Measurements from ENCODE around the gene GPR85.
"Not testable (repeated sequence)": the region's sequence is repeated elsewhere in the genome, so short reads cannot be mapped to it uniquely, and the experiment has no call there.

GPR85 gene

DNA sequence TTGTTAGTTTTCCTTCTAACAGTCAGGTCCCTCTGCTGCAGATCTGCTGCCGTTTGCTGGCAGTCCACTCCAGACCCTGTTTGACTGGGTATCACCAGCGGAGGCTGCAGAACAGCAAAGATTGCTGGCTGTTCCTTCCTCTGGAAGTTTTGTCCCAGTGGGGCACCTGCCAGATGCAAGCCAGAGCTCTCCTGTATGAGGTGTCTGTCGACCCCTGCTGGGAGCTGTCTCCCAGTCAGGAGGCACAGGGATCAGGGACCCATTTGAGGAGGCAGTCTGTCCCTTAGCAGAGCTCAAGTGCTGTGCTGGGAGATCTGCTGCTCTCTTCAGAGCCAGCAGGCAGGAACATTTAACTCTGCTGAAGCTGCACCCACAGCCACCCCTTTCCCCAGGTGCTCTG, 32.4 kb downstream of the GPR85 start:
- not testable (repeated sequence) for DNase-seq; H2AFZ ChIP-seq (ENCODE audit: low read depth, low read length); H2BK15ac ChIP-seq (ENCODE audit: low read depth, poor library complexity, severe bottlenecking); H2BK5ac ChIP-seq (ENCODE audit: low read depth, low read length, poor library complexity, severe bottlenecking); H3K9me3 ChIP-seq (ENCODE audit: control insufficient read depth, low read length); H4K8ac ChIP-seq (ENCODE audit: low read length); H3K4me1 ChIP-seq (ENCODE audit: control insufficient read depth, insufficient read depth, low read depth, low read length); H3K27ac ChIP-seq (ENCODE audit: low read length, poor library complexity, severe bottlenecking); H3K14ac ChIP-seq (ENCODE audit: low read length in 2 of 2); H3K23ac ChIP-seq (ENCODE audit: low read length in 2 of 2); H3K27me3 ChIP-seq (ENCODE audit: control insufficient read depth in 1 of 2, insufficient read depth in 1 of 2, low read length in 2 of 2); H3K9ac ChIP-seq (ENCODE audit: low read length); H4K91ac ChIP-seq (ENCODE audit: low read length); H2BK12ac ChIP-seq (ENCODE audit: low read length in 2 of 2); H3K4ac ChIP-seq (ENCODE audit: low read depth in 1 of 2, low read length in 2 of 2); H3K4me3 ChIP-seq (ENCODE audit: insufficient read depth in 1 of 2, low read depth in 1 of 2, low read length in 2 of 2); H2BK120ac ChIP-seq (ENCODE audit: low read depth, low read length); H3K79me1 ChIP-seq (replicated peaks; ENCODE audit: low read length, poor library complexity, severe bottlenecking); H3K18ac ChIP-seq (ENCODE audit: low read depth in 1 of 2, low read length in 2 of 2); H3K36me3 ChIP-seq (ENCODE audit: control insufficient read depth in 1 of 2, insufficient read depth in 2 of 2, low read depth in 1 of 2, low read length in 2 of 2); H3K4me2 ChIP-seq (ENCODE audit: low read length, poor library complexity, severe bottlenecking); H2AK5ac ChIP-seq (ENCODE audit: low read length, severe bottlenecking)
- WGBS, result 70% methylated on average over 3 of the region's 3 CpGs

DNA sequence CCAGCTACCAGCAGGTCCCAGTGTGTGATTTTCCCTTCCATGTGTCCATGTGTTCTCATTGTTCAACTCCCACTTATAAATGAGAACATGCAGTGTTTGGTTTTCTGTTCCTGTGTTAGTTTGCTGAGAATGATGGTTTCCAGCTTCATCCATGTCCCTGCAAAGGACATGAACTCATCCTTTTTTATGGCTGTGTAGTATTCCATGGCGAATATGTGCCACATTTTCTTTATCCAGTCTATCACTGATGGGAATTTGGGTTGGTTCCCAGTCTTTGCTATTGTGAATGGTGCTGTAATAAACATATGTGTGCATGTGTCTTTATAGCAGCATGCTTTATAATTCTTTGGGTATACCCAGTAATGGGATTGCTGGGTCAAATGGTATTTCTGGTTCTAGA, 37.4 kb downstream of the GPR85 start:
- H4K8ac ChIP-seq (ENCODE audit: low read length); H2AFZ ChIP-seq (ENCODE audit: low read depth, low read length); H2AK5ac ChIP-seq (ENCODE audit: low read length, severe bottlenecking); H3K14ac ChIP-seq (ENCODE audit: low read length in 2 of 2); H2BK15ac ChIP-seq (ENCODE audit: low read depth, poor library complexity, severe bottlenecking); H3K79me1 ChIP-seq (replicated peaks; ENCODE audit: low read length, poor library complexity, severe bottlenecking); H3K23ac ChIP-seq (ENCODE audit: low read length in 2 of 2); H3K4me1 ChIP-seq (ENCODE audit: control insufficient read depth, insufficient read depth, low read depth, low read length); H4K91ac ChIP-seq (ENCODE audit: low read length); DNase-seq; H3K27ac ChIP-seq (ENCODE audit: low read length, poor library complexity, severe bottlenecking); H2BK5ac ChIP-seq (ENCODE audit: low read depth, low read length, poor library complexity, severe bottlenecking); H2BK12ac ChIP-seq (ENCODE audit: low read length in 2 of 2); H3K36me3 ChIP-seq (ENCODE audit: control insufficient read depth in 1 of 2, insufficient read depth in 2 of 2, low read depth in 1 of 2, low read length in 2 of 2); H2BK120ac ChIP-seq (ENCODE audit: low read depth, low read length); H3K27me3 ChIP-seq (ENCODE audit: control insufficient read depth in 1 of 2, insufficient read depth in 1 of 2, low read length in 2 of 2); H3K4ac ChIP-seq (ENCODE audit: low read depth in 1 of 2, low read length in 2 of 2); H3K18ac ChIP-seq (ENCODE audit: low read depth in 1 of 2, low read length in 2 of 2); H3K4me3 ChIP-seq (ENCODE audit: insufficient read depth in 1 of 2, low read depth in 1 of 2, low read length in 2 of 2); H3K9ac ChIP-seq (ENCODE audit: low read length); H3K4me2 ChIP-seq (ENCODE audit: low read length, poor library complexity, severe bottlenecking); H3K9me3 ChIP-seq (ENCODE audit: control insufficient read depth, low read length): not testable (repeated sequence)
- 67% methylated on average over 1 of the region's 1 CpG for WGBS

DNA sequence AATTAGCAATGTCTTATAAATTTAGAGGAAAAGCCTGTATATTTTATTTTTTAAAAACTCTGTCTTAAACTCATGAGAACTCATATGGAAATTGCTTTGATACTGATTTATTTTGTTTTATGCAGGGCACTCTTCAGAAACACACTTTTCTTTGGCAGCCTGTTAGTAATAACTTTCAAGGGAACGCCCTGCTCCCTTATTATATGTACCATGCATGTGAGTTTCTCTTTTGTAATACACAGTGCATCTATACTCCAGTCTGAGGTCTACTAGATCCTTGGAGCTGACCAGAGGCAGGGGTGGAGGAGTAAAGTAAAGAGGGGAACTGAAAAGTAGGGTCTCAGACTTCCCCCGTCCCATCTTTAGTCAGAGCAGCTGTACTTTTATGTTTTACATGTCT, 40.2 kb downstream of the GPR85 start:
- Histone ChIP-seq H3K4me1 (ENCODE audit: control insufficient read depth, insufficient read depth, low read depth, low read length) (no peaks in the 10 kb centered on the region), H3K4ac (ENCODE audit: low read depth in 1 of 2, low read length in 2 of 2) (no peak overlapping the region), H2BK12ac (ENCODE audit: low read length in 2 of 2) (no peak overlapping the region), H3K27me3 (ENCODE audit: control insufficient read depth in 1 of 2, insufficient read depth in 1 of 2, low read length in 2 of 2) (no peaks in the 10 kb centered on the region), H2AK5ac (ENCODE audit: low read length, severe bottlenecking) (no peak overlapping the region), H3K36me3 (ENCODE audit: control insufficient read depth in 1 of 2, insufficient read depth in 2 of 2, low read depth in 1 of 2, low read length in 2 of 2) (no peaks in the 10 kb centered on the region), H2BK120ac (ENCODE audit: low read depth, low read length) (no peak overlapping the region), H3K14ac (ENCODE audit: low read length in 2 of 2) (no peak overlapping the region), H2AFZ (ENCODE audit: low read depth, low read length) (no peak overlapping the region), H4K91ac (ENCODE audit: low read length) (no peak overlapping the region), H3K79me1 (replicated peaks; ENCODE audit: low read length, poor library complexity, severe bottlenecking) (no peaks in the 10 kb centered on the region), H3K9ac (ENCODE audit: low read length) (no peak overlapping the region), H3K23ac (ENCODE audit: low read length in 2 of 2) (no peak overlapping the region), H3K18ac (ENCODE audit: low read depth in 1 of 2, low read length in 2 of 2) (no peak overlapping the region), H2BK15ac (ENCODE audit: low read depth, poor library complexity, severe bottlenecking) (no peak overlapping the region), H3K9me3 (ENCODE audit: control insufficient read depth, low read length) (no peaks in the 10 kb centered on the region), H3K4me2 (ENCODE audit: low read length, poor library complexity, severe bottlenecking) (no peak overlapping the region), H2BK5ac (ENCODE audit: low read depth, low read length, poor library complexity, severe bottlenecking) (no peak overlapping the region), H3K4me3 (ENCODE audit: insufficient read depth in 1 of 2, low read depth in 1 of 2, low read length in 2 of 2) (no peak overlapping the region), H3K27ac (ENCODE audit: low read length, poor library complexity, severe bottlenecking) (no peak overlapping the region), H4K8ac (ENCODE audit: low read length) (no peak overlapping the region)
- 63% methylated on average over 1 of the region's 2 CpGs for WGBS
- DNase-seq, result no peak

DNA sequence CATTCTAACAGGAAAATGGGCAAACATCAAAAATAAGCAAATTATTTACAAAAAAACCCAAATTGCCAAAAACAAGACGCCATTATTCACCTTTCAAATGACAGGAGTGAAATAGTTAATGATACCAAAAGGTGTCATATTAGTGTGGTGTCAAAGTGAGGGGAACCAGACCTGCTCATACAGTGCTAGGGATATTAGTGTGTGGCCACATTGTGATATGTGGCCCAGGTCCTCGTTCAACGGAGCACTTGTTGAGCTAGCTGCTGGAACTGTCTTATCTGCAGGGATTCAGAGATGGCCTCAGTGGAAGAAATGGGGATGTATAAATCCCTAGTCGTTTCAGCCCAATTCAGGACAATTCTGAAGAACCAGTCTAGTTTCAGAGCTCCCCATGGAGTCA, 41.2 kb downstream of the GPR85 start:
- Histone ChIP-seq H3K79me1 (replicated peaks; ENCODE audit: low read length, poor library complexity, severe bottlenecking) (no peaks in the 10 kb centered on the region), H2BK15ac (ENCODE audit: low read depth, poor library complexity, severe bottlenecking) (no peak overlapping the region), H3K4me1 (ENCODE audit: control insufficient read depth, insufficient read depth, low read depth, low read length) (no peaks in the 10 kb centered on the region), H2BK5ac (ENCODE audit: low read depth, low read length, poor library complexity, severe bottlenecking) (no peak overlapping the region), H3K9me3 (ENCODE audit: control insufficient read depth, low read length) (no peaks in the 10 kb centered on the region), H2AK5ac (ENCODE audit: low read length, severe bottlenecking) (no peak overlapping the region), H4K8ac (ENCODE audit: low read length) (no peak overlapping the region), H2AFZ (ENCODE audit: low read depth, low read length) (no peak overlapping the region), H3K4ac (ENCODE audit: low read depth in 1 of 2, low read length in 2 of 2) (no peak overlapping the region), H2BK120ac (ENCODE audit: low read depth, low read length) (no peak overlapping the region), H3K36me3 (ENCODE audit: control insufficient read depth in 1 of 2, insufficient read depth in 2 of 2, low read depth in 1 of 2, low read length in 2 of 2) (no peaks in the 10 kb centered on the region), H3K4me3 (ENCODE audit: insufficient read depth in 1 of 2, low read depth in 1 of 2, low read length in 2 of 2) (no peak overlapping the region), H3K9ac (ENCODE audit: low read length) (no peak overlapping the region), H3K27ac (ENCODE audit: low read length, poor library complexity, severe bottlenecking) (no peak overlapping the region), H3K18ac (ENCODE audit: low read depth in 1 of 2, low read length in 2 of 2) (no peak overlapping the region), H4K91ac (ENCODE audit: low read length) (no peak overlapping the region), H3K4me2 (ENCODE audit: low read length, poor library complexity, severe bottlenecking) (no peak overlapping the region), H2BK12ac (ENCODE audit: low read length in 2 of 2) (no peak overlapping the region), H3K27me3 (ENCODE audit: control insufficient read depth in 1 of 2, insufficient read depth in 1 of 2, low read length in 2 of 2) (no peaks in the 10 kb centered on the region), H3K14ac (ENCODE audit: low read length in 2 of 2) (no peak overlapping the region), H3K23ac (ENCODE audit: low read length in 2 of 2) (no peak overlapping the region)
- WGBS, result 69% methylated on average over 3 of the region's 4 CpGs
- DNase-seq, result no peak

Measured in mesenchymal stem cell (in vitro differentiated cells and primary cell).